ENCODE results near the gene ATP1A2. TPM values are rescaled to one million over a fixed set of nuclear protein-coding genes. Genes with fewer than 3 reads are reported as not detected.

ATP1A2 gene
- total and polyA plus RNA-seq, 4 donors = 15.3 to 27.7 (median 25.9) TPM

- WGBS, 2 donors = 91 to 92% methylated on average over 5 of the region's 5 CpGs
- Histone ChIP-seq H3K36me3 (ENCODE audit: control insufficient read depth in 1 of 2, insufficient read depth in 2 of 2, low read length in 1 of 2) (peaks cover 0 to 3% of the 10 kb centered on the region in 2 donors), H3K9me3 (ENCODE audit: control insufficient read depth, low read length) (no peaks in the 10 kb centered on the region), H3K4me1 (ENCODE audit: control insufficient read depth in 1 of 2, insufficient read depth in 2 of 2, low read length in 2 of 2) (no peaks in the 10 kb centered on the region), H3K27ac (ENCODE audit: low read depth in 1 of 2, low read length in 2 of 2) (no peak overlapping the region), H3K27me3 (ENCODE audit: control insufficient read depth in 1 of 2, insufficient read depth in 2 of 2, low read length in 1 of 2) (no peaks in the 10 kb centered on the region), H3K4me3 (ENCODE audit: low read length in 2 of 2) (no peak overlapping the region)
- ATAC-seq (ENCODE audit: low FRiP score) = no peak
- intact Hi-C loops (cut with DNase I) = no loop called here
- no peak for DNase-seq
Observed at GRCh38 chr1:160091666-160092223, 23.8 kb upstream of the ATP1A2 start.

- ATAC-seq (ENCODE audit: low FRiP score) = no peak
- intact Hi-C loops (cut with DNase I) = no loop called here
- DNase-seq = no peak
- 88 to 92% methylated on average over 29 to 32 of the region's 32 CpGs for WGBS, 2 donors
- H3K4me1 ChIP-seq (ENCODE audit: control insufficient read depth in 1 of 2, insufficient read depth in 2 of 2, low read length in 2 of 2) = no peaks in the 10 kb centered on the region
- no peak overlapping the region for H3K27ac ChIP-seq (ENCODE audit: low read depth in 1 of 2, low read length in 2 of 2)
- H3K36me3 ChIP-seq (ENCODE audit: control insufficient read depth in 1 of 2, insufficient read depth in 2 of 2, low read length in 1 of 2) = peaks cover 0 to 3% of the 10 kb centered on the region in 2 donors
- no peak overlapping the region for H3K4me3 ChIP-seq (ENCODE audit: low read length in 2 of 2)
- no peaks in the 10 kb centered on the region for H3K9me3 ChIP-seq (ENCODE audit: control insufficient read depth, low read length)
- no peaks in the 10 kb centered on the region for H3K27me3 ChIP-seq (ENCODE audit: control insufficient read depth in 1 of 2, insufficient read depth in 2 of 2, low read length in 1 of 2)
Observed at GRCh38 chr1:160092366-160093068, 23.0 kb upstream of the ATP1A2 start.

- intact Hi-C loops (cut with DNase I) = no loop called here
- Histone ChIP-seq H3K4me3 (ENCODE audit: low read length in 2 of 2) (no peak overlapping the region), H3K27ac (ENCODE audit: low read depth in 1 of 2, low read length in 2 of 2) (no peak overlapping the region), H3K27me3 (ENCODE audit: control insufficient read depth in 1 of 2, insufficient read depth in 2 of 2, low read length in 1 of 2) (no peaks in the 10 kb centered on the region), H3K9me3 (ENCODE audit: control insufficient read depth, low read length) (no peaks in the 10 kb centered on the region), H3K36me3 (ENCODE audit: control insufficient read depth in 1 of 2, insufficient read depth in 2 of 2, low read length in 1 of 2) (peaks cover 0 to 3% of the 10 kb centered on the region in 2 donors), H3K4me1 (ENCODE audit: control insufficient read depth in 1 of 2, insufficient read depth in 2 of 2, low read length in 2 of 2) (no peaks in the 10 kb centered on the region)
- 67% methylated on average over 9 of the region's 9 CpGs for WGBS, 2 donors
- DNase-seq (no peak), ATAC-seq (ENCODE audit: low FRiP score) (no peak)
Observed at GRCh38 chr1:160093069-160093395, 22.5 kb upstream of the ATP1A2 start.

- ATAC-seq (ENCODE audit: low FRiP score) = no peak
Observed at GRCh38 chr1:160093624-160094290, 21.8 kb upstream of the ATP1A2 start.

GRCh38 chr1:160094291-160094625, 21.3 kb upstream of the ATP1A2 start:
- H3K27me3 ChIP-seq (ENCODE audit: control insufficient read depth in 1 of 2, insufficient read depth in 2 of 2, low read length in 1 of 2) = no peaks in the 10 kb centered on the region
- no peak overlapping the region for H3K4me3 ChIP-seq (ENCODE audit: low read length in 2 of 2)
- peaks cover 0 to 3% of the 10 kb centered on the region in 2 donors for H3K36me3 ChIP-seq (ENCODE audit: control insufficient read depth in 1 of 2, insufficient read depth in 2 of 2, low read length in 1 of 2)
- no peaks in the 10 kb centered on the region for H3K9me3 ChIP-seq (ENCODE audit: control insufficient read depth, low read length)
- intact Hi-C loops (cut with DNase I) = no loop called here
- H3K4me1 ChIP-seq (ENCODE audit: control insufficient read depth in 1 of 2, insufficient read depth in 2 of 2, low read length in 2 of 2) = no peaks in the 10 kb centered on the region
- WGBS, 2 donors = 84 to 92% methylated on average over 4 of the region's 4 CpGs
- H3K27ac ChIP-seq (ENCODE audit: low read depth in 1 of 2, low read length in 2 of 2) = no peak overlapping the region
- no peak for DNase-seq
- ATAC-seq (ENCODE audit: low FRiP score) = no peak

More at GRCh38 chr1:160093624-160094290, 21.8 kb upstream of the ATP1A2 start:
- no peak for DNase-seq
- Histone ChIP-seq H3K4me3 (ENCODE audit: low read length in 2 of 2) (no peak overlapping the region), H3K9me3 (ENCODE audit: control insufficient read depth, low read length) (no peaks in the 10 kb centered on the region), H3K4me1 (ENCODE audit: control insufficient read depth in 1 of 2, insufficient read depth in 2 of 2, low read length in 2 of 2) (no peaks in the 10 kb centered on the region), H3K27ac (ENCODE audit: low read depth in 1 of 2, low read length in 2 of 2) (no peak overlapping the region), H3K36me3 (ENCODE audit: control insufficient read depth in 1 of 2, insufficient read depth in 2 of 2, low read length in 1 of 2) (peaks cover 0 to 3% of the 10 kb centered on the region in 2 donors), H3K27me3 (ENCODE audit: control insufficient read depth in 1 of 2, insufficient read depth in 2 of 2, low read length in 1 of 2) (no peaks in the 10 kb centered on the region)
- intact Hi-C loops (cut with DNase I) = no loop called here
- 80 to 81% methylated on average over 21 of the region's 21 CpGs for WGBS, 2 donors

GRCh38 chr1:160094806-160095205, 20.8 kb upstream of the ATP1A2 start:
- ATAC-seq (ENCODE audit: low FRiP score) = no peak
- no peaks in the 10 kb centered on the region for H3K9me3 ChIP-seq (ENCODE audit: control insufficient read depth, low read length)
- H3K27ac ChIP-seq (ENCODE audit: low read depth in 1 of 2, low read length in 2 of 2) = no peak overlapping the region
- H3K4me1 ChIP-seq (ENCODE audit: control insufficient read depth in 1 of 2, insufficient read depth in 2 of 2, low read length in 2 of 2) = no peaks in the 10 kb centered on the region
- H3K27me3 ChIP-seq (ENCODE audit: control insufficient read depth in 1 of 2, insufficient read depth in 2 of 2, low read length in 1 of 2) = no peaks in the 10 kb centered on the region
- H3K4me3 ChIP-seq (ENCODE audit: low read length in 2 of 2) = no peak overlapping the region
- WGBS, 2 donors = 81 to 85% methylated on average over 14 of the region's 14 CpGs
- intact Hi-C loops (cut with DNase I) = loop anchor here in 1 of 2 donors (5.0 kb wide), 2 partner anchors 167 to 173 kb away; partner anchors contain the start of gene DCAF8
- DNase-seq = no peak
- peaks cover 0 to 3% of the 10 kb centered on the region in 2 donors for H3K36me3 ChIP-seq (ENCODE audit: control insufficient read depth in 1 of 2, insufficient read depth in 2 of 2, low read length in 1 of 2)

GRCh38 chr1:160095382-160096105, 20.0 kb upstream of the ATP1A2 start:
- Histone ChIP-seq H3K4me3 (ENCODE audit: low read length in 2 of 2) (no peak overlapping the region), H3K27ac (ENCODE audit: low read depth in 1 of 2, low read length in 2 of 2) (no peak overlapping the region), H3K9me3 (ENCODE audit: control insufficient read depth, low read length) (no peaks in the 10 kb centered on the region), H3K36me3 (ENCODE audit: control insufficient read depth in 1 of 2, insufficient read depth in 2 of 2, low read length in 1 of 2) (peaks cover 0 to 3% of the 10 kb centered on the region in 2 donors), H3K27me3 (ENCODE audit: control insufficient read depth in 1 of 2, insufficient read depth in 2 of 2, low read length in 1 of 2) (no peaks in the 10 kb centered on the region), H3K4me1 (ENCODE audit: control insufficient read depth in 1 of 2, insufficient read depth in 2 of 2, low read length in 2 of 2) (no peaks in the 10 kb centered on the region)
- 77% methylated on average over 4 of the region's 4 CpGs for WGBS, 2 donors
- DNase-seq (no peak), ATAC-seq (ENCODE audit: low FRiP score) (no peak)
- intact Hi-C loops (cut with DNase I) = loop anchor here in 1 of 2 donors (5.0 kb wide), 2 partner anchors 167 to 173 kb away; partner anchors contain the start of gene DCAF8

- intact Hi-C loops (cut with DNase I) = loop anchor here in 1 of 2 donors (5.0 kb wide), 2 partner anchors 166 to 174 kb away; partner anchors contain the start of gene DCAF8
- ATAC-seq (ENCODE audit: low FRiP score) (no peak), DNase-seq (peak in 1 of 2 donors; percentile 56)
- WGBS, 2 donors = 13 to 20% methylated on average over 4 of the region's 4 CpGs
- Histone ChIP-seq H3K36me3 (ENCODE audit: control insufficient read depth in 1 of 2, insufficient read depth in 2 of 2, low read length in 1 of 2) (no peaks in the 10 kb centered on the region), H3K4me1 (ENCODE audit: control insufficient read depth in 1 of 2, insufficient read depth in 2 of 2, low read length in 2 of 2) (no peaks in the 10 kb centered on the region), H3K27ac (ENCODE audit: low read depth in 1 of 2, low read length in 2 of 2) (no peak overlapping the region), H3K27me3 (ENCODE audit: control insufficient read depth in 1 of 2, insufficient read depth in 2 of 2, low read length in 1 of 2) (no peaks in the 10 kb centered on the region), H3K4me3 (ENCODE audit: low read length in 2 of 2) (no peak overlapping the region), H3K9me3 (ENCODE audit: control insufficient read depth, low read length) (no peaks in the 10 kb centered on the region)
Observed at GRCh38 chr1:160096274-160097116, 19.1 kb upstream of the ATP1A2 start.

Measured in aorta (tissue), 5 donors.